Measurements from ENCODE around the gene ADM2. TPM values are rescaled to one million over a fixed set of nuclear protein-coding genes. Genes with fewer than 3 reads are reported as not detected.

The ADM2 gene
- total RNA-seq, 1 donor from 2014 or later: 23.0 TPM

- H3K4me1 ChIP-seq (ENCODE audit: insufficient read depth, low read length): peaks cover 6% of the 10 kb centered on the region
- Mint-ChIP-seq H3K27me3 (ENCODE audit: low read depth, unreplicated experiment) (no peaks in the 10 kb centered on the region), H3K4me3 (ENCODE audit: unreplicated experiment) (no peak overlapping the region), H3K36me3 (ENCODE audit: low read depth, unreplicated experiment) (no peaks in the 10 kb centered on the region), H3K27ac (ENCODE audit: unreplicated experiment) (no peak overlapping the region), H3K4me1 (ENCODE audit: low read depth, unreplicated experiment) (no peaks in the 10 kb centered on the region), H3K9me3 (ENCODE audit: unreplicated experiment) (no peaks in the 10 kb centered on the region)
- H3K27me3 ChIP-seq (ENCODE audit: insufficient read depth, low read length): no peaks in the 10 kb centered on the region
- H3K9ac ChIP-seq (ENCODE audit: low read length): no peak overlapping the region
- peaks cover 26% of the 10 kb centered on the region for H4K20me1 ChIP-seq (ENCODE audit: insufficient read depth, low read length)
- DNase-seq (ENCODE audit: low read depth): no peak
- H3K36me3 ChIP-seq (ENCODE audit: insufficient read depth, low read length): peaks cover 4% of the 10 kb centered on the region
- no peak for FAIRE-seq
- H3K79me2 ChIP-seq (ENCODE audit: insufficient read depth, low read length): peaks cover 30% of the 10 kb centered on the region
- H3K4me3 ChIP-seq (ENCODE audit: insufficient read depth, low read depth, low read length): no peak overlapping the region
- no peak overlapping the region for H3K27ac ChIP-seq (ENCODE audit: low read depth, low read length)
- no peak overlapping the region for H2AFZ ChIP-seq (ENCODE audit: low read depth, low read length)
- H3K9me3 ChIP-seq (ENCODE audit: insufficient read depth, low read depth, low read length): no peaks in the 10 kb centered on the region
- no peak for TF ChIP-seq EZH2 (IDR thresholded peaks at IDR 0.05; ENCODE audit: insufficient read depth, low read length)
- no peak overlapping the region for H3K4me2 ChIP-seq (ENCODE audit: low read length)
These were observed 22.3 kb downstream of the ADM2 start for GRCh38 chr22:50503475-50504145.

DNA sequence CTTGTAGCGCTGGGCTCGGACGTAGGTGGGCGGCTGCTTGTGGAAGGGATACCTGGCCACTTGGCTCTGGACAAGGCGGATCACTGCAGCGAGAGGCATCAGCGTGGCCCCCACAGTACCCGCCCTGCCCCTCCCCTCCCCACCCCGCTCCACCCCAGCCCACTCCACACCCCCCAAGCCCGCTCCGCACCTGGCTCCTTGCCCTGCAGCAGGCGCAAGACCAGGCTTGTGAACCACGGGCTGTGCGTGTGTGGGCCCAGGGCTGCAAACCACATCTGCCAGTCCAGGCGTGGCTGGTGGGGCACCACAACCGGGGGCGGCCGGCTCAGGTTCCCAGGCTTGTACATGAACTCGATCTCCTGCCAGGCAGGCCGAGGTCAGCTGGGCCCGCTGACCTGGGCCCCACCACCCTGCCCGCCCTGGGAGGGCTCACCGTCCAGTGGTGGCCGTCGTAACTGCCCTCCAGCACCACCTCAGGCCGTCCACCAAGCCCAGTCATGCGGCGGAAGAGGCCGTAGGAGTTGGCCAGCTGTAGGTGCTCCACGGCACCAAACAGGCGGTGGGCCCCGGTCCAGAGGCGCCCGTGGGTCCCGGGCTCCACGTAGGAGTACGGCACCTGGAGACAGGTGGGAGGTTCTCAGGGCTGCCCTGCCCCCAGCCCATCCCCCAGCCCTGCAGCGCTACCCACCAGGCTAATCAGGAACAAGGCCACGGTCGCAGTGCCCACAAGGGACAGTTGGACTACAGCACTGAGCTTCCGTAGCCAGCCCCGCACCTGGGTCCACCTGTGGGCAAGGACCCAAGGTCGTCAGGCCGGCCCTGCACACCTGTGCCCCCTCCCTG is 23.2 kb downstream of the ADM2 start:
- peaks cover 2% of the 10 kb centered on the region for H3K4me1 Mint-ChIP-seq (ENCODE audit: low read depth, unreplicated experiment)
- DNase-seq (ENCODE audit: low read depth) (no peak), FAIRE-seq (no peak)
- no peak overlapping the region for H3K4me3 Mint-ChIP-seq (ENCODE audit: unreplicated experiment)
- Histone ChIP-seq H3K9me3 (ENCODE audit: insufficient read depth, low read depth, low read length) (no peaks in the 10 kb centered on the region), H3K36me3 (ENCODE audit: insufficient read depth, low read length) (peaks cover 4% of the 10 kb centered on the region), H2AFZ (ENCODE audit: low read depth, low read length) (no peak overlapping the region), H4K20me1 (ENCODE audit: insufficient read depth, low read length) (peaks cover 26% of the 10 kb centered on the region), H3K4me1 (ENCODE audit: insufficient read depth, low read length) (peaks cover 14% of the 10 kb centered on the region), H3K27me3 (ENCODE audit: insufficient read depth, low read length) (no peaks in the 10 kb centered on the region), H3K4me3 (ENCODE audit: insufficient read depth, low read depth, low read length) (no peak overlapping the region), H3K79me2 (ENCODE audit: insufficient read depth, low read length) (peaks cover 40% of the 10 kb centered on the region), H3K9ac (ENCODE audit: low read length) (no peak overlapping the region), H3K27ac (ENCODE audit: low read depth, low read length) (no peak overlapping the region), H3K4me2 (ENCODE audit: low read length) (no peak overlapping the region)
- no peaks in the 10 kb centered on the region for H3K9me3 Mint-ChIP-seq (ENCODE audit: unreplicated experiment)
- H3K36me3 Mint-ChIP-seq (ENCODE audit: low read depth, unreplicated experiment): no peaks in the 10 kb centered on the region
- H3K27ac Mint-ChIP-seq (ENCODE audit: unreplicated experiment): no peak overlapping the region
- TF ChIP-seq, protein P1, sequence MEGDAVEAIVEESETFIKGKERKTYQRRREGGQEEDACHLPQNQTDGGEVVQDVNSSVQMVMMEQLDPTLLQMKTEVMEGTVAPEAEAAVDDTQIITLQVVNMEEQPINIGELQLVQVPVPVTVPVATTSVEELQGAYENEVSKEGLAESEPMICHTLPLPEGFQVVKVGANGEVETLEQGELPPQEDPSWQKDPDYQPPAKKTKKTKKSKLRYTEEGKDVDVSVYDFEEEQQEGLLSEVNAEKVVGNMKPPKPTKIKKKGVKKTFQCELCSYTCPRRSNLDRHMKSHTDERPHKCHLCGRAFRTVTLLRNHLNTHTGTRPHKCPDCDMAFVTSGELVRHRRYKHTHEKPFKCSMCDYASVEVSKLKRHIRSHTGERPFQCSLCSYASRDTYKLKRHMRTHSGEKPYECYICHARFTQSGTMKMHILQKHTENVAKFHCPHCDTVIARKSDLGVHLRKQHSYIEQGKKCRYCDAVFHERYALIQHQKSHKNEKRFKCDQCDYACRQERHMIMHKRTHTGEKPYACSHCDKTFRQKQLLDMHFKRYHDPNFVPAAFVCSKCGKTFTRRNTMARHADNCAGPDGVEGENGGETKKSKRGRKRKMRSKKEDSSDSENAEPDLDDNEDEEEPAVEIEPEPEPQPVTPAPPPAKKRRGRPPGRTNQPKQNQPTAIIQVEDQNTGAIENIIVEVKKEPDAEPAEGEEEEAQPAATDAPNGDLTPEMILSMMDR (IDR thresholded peaks at IDR 0.05; ENCODE audit: insufficient read depth, low read depth, low read length): no peak
- TF ChIP-seq EZH2 (IDR thresholded peaks at IDR 0.05; ENCODE audit: insufficient read depth, low read length): no peak
- H3K27me3 Mint-ChIP-seq (ENCODE audit: low read depth, unreplicated experiment): no peaks in the 10 kb centered on the region

- H3K79me2 ChIP-seq (ENCODE audit: insufficient read depth, low read length): peaks cover 47% of the 10 kb centered on the region
- no peak overlapping the region for H3K4me3 Mint-ChIP-seq (ENCODE audit: unreplicated experiment)
- H2AFZ ChIP-seq (ENCODE audit: low read depth, low read length): no peak overlapping the region
- H3K36me3 Mint-ChIP-seq (ENCODE audit: low read depth, unreplicated experiment): no peaks in the 10 kb centered on the region
- no peak overlapping the region for H3K27ac ChIP-seq (ENCODE audit: low read depth, low read length)
- no peaks in the 10 kb centered on the region for H3K27me3 Mint-ChIP-seq (ENCODE audit: low read depth, unreplicated experiment)
- no peak overlapping the region for H3K4me3 ChIP-seq (ENCODE audit: insufficient read depth, low read depth, low read length)
- H3K36me3 ChIP-seq (ENCODE audit: insufficient read depth, low read length): peaks cover 4% of the 10 kb centered on the region
- FAIRE-seq (no peak), DNase-seq (ENCODE audit: low read depth) (no peak)
- H3K9ac ChIP-seq (ENCODE audit: low read length): no peak overlapping the region
- H3K27me3 ChIP-seq (ENCODE audit: insufficient read depth, low read length): no peaks in the 10 kb centered on the region
- H3K4me1 Mint-ChIP-seq (ENCODE audit: low read depth, unreplicated experiment): peaks cover 2% of the 10 kb centered on the region
- no peak for TF ChIP-seq EZH2 (IDR thresholded peaks at IDR 0.05; ENCODE audit: insufficient read depth, low read length)
- TF ChIP-seq, protein P1 (IDR thresholded peaks at IDR 0.05; ENCODE audit: insufficient read depth, low read depth, low read length): no peak
- no peak overlapping the region for H3K4me2 ChIP-seq (ENCODE audit: low read length)
- no peak overlapping the region for H3K27ac Mint-ChIP-seq (ENCODE audit: unreplicated experiment)
- H3K4me1 ChIP-seq (ENCODE audit: insufficient read depth, low read length): peaks cover 14% of the 10 kb centered on the region
- H3K9me3 Mint-ChIP-seq (ENCODE audit: unreplicated experiment): no peaks in the 10 kb centered on the region
- H3K9me3 ChIP-seq (ENCODE audit: insufficient read depth, low read depth, low read length): no peaks in the 10 kb centered on the region
- peaks cover 26% of the 10 kb centered on the region for H4K20me1 ChIP-seq (ENCODE audit: insufficient read depth, low read length)
These were observed 24.0 kb downstream of the ADM2 start for GRCh38 chr22:50505276-50505775.
